HEK293 (cell line): ENCODE data around the gene PRTG.
A peak's percentile ranks its signal among the peaks of the same experiment; 100 is the strongest.

ENCODE experiments used
- CTCF ChIA-PET: fragments of 350-600 bp; formaldehyde crosslinking; extraction: SDS; loops from one replicate; lab custom pipeline; 2021; ENCODE audit warnings: antibody characterized with exemption; lab: Yijun Ruan, JAX
- POLR2A ChIA-PET: fragments of 300-600 bp; formaldehyde crosslinking; extraction: SDS; loops from one replicate; lab custom pipeline; 2020; ENCODE audit warnings: antibody characterized with exemption, inconsistent platforms; lab: Yijun Ruan, JAX
- H3K27ac ChIP-seq: fragments of 200-500 bp; sonication (Bioruptor generic); 2 replicates; pipeline ENCODE4 v1.5.1; 2014; ENCODE audit warnings: low read depth, low read length, control low read depth, inconsistent platforms; ENCODE audit errors: extremely low read depth
- H3K36me3 ChIP-seq, 2 experiments: fragments of 200-500 bp in 1 of 2; sonication (Bioruptor generic) in 1 of 2; 1 replicate in 1 of 2; 2 replicates in 1 of 2; pipeline ENCODE4 v1.5.1; 2014 to 2017; ENCODE audit warnings: inconsistent platforms in 2 of 2, low read length in 2 of 2; ENCODE audit not compliant: control insufficient read depth in 2 of 2, insufficient read depth in 1 of 2
- H3K4me1 ChIP-seq: fragments of 200-500 bp; sonication (Bioruptor generic); 2 replicates; pipeline ENCODE4 v1.5.1; 2014; ENCODE audit warnings: mild to moderate bottlenecking, low read length, inconsistent platforms; ENCODE audit not compliant: control insufficient read depth, insufficient read depth
- H3K4me3 ChIP-seq: 2 replicates; pipeline ENCODE4 v1.5.1; 2011; ENCODE audit warnings: low read depth, mild to moderate bottlenecking, control low read depth, low read length, moderate library complexity
- H3K9me3 ChIP-seq: fragments of 200-500 bp; sonication (Bioruptor generic); 2 replicates; pipeline ENCODE4 v1.5.1; 2014; ENCODE audit warnings: low read depth, low read length, inconsistent platforms; ENCODE audit not compliant: control insufficient read depth, insufficient read depth
- AEBP2 ChIP-seq: fragments of 450-650 bp; formaldehyde crosslinking; IDR thresholded peaks from 2 replicates; pipeline ENCODE4 v1.5.1; 2016; ENCODE audit warnings: missing biosample characterization, missing genetic modification characterization, borderline replicate concordance
- FEZF1 ChIP-seq: fragments of 450-650 bp; formaldehyde crosslinking; IDR thresholded peaks from 2 replicates; pipeline ENCODE4 v1.5.1; 2016; ENCODE audit warnings: missing biosample characterization, missing genetic modification characterization
- HOXA7 ChIP-seq: sonication (generic); formaldehyde crosslinking; IDR thresholded peaks from 2 replicates; pipeline ENCODE4 v1.8.1; 2022; ENCODE audit warnings: missing genetic modification reagents, borderline replicate concordance
- PRDM6 ChIP-seq: fragments of 450-650 bp; formaldehyde crosslinking; IDR thresholded peaks from 2 replicates; pipeline ENCODE4 v1.5.1; 2017; ENCODE audit warnings: missing biosample characterization, missing genetic modification characterization
- SCRT2 ChIP-seq: fragments of 450-650 bp; formaldehyde crosslinking; IDR thresholded peaks from 2 replicates; pipeline ENCODE4 v1.5.1; 2016; ENCODE audit warnings: missing biosample characterization, missing genetic modification characterization
- SP7 ChIP-seq: fragments of 450-650 bp; formaldehyde crosslinking; IDR thresholded peaks from 2 replicates; pipeline ENCODE4 v1.5.1; 2016; ENCODE audit warnings: missing biosample characterization, missing genetic modification characterization
- ZNF121 ChIP-seq: fragments of 450-650 bp; formaldehyde crosslinking; IDR thresholded peaks from 2 replicates; pipeline ENCODE4 v1.5.1; 2016; ENCODE audit warnings: missing biosample characterization, missing genetic modification characterization
- ZNF211 ChIP-seq: fragments of 450-650 bp; formaldehyde crosslinking; IDR thresholded peaks from 2 replicates; pipeline ENCODE4 v1.5.1; 2016; ENCODE audit warnings: low read depth, missing biosample characterization, missing genetic modification characterization
- ZNF26 ChIP-seq: fragments of 450-650 bp; formaldehyde crosslinking; IDR thresholded peaks from 2 replicates; pipeline ENCODE4 v1.5.1; 2016; ENCODE audit warnings: missing biosample characterization, missing genetic modification characterization
- ZNF324 ChIP-seq: fragments of 450-650 bp; formaldehyde crosslinking; IDR thresholded peaks from 2 replicates; pipeline ENCODE4 v1.5.1; 2016; ENCODE audit warnings: missing biosample characterization, missing genetic modification characterization
- ZNF366 ChIP-seq: fragments of 450-650 bp; formaldehyde crosslinking; conservative IDR thresholded peaks from 2 replicates; pipeline ENCODE4 v1.5.1; 2016; ENCODE audit warnings: missing biosample characterization, missing genetic modification characterization
- ZNF398 ChIP-seq: fragments of 450-650 bp; formaldehyde crosslinking; IDR thresholded peaks from 2 replicates; pipeline ENCODE4 v1.5.1; 2017; ENCODE audit warnings: missing biosample characterization, missing genetic modification characterization
- ZNF449 ChIP-seq: fragments of 450-650 bp; formaldehyde crosslinking; IDR thresholded peaks from 2 replicates; pipeline ENCODE4 v1.5.1; 2017; ENCODE audit warnings: missing biosample characterization, mild to moderate bottlenecking, missing genetic modification characterization, moderate library complexity
- ZNF514 ChIP-seq: fragments of 450-650 bp; formaldehyde crosslinking; IDR thresholded peaks from 2 replicates; pipeline ENCODE4 v1.5.1; 2016; ENCODE audit warnings: missing biosample characterization, missing genetic modification characterization
- ZNF548 ChIP-seq: fragments of 450-650 bp; formaldehyde crosslinking; IDR thresholded peaks from 2 replicates; pipeline ENCODE4 v1.5.1; 2016; ENCODE audit warnings: missing biosample characterization, missing genetic modification characterization
- ZNF654 ChIP-seq: fragments of 450-650 bp; formaldehyde crosslinking; IDR thresholded peaks from 2 replicates; pipeline ENCODE4 v1.5.1; 2016; ENCODE audit warnings: low read depth, missing biosample characterization, missing genetic modification characterization
- ZNF704 ChIP-seq: fragments of 450-650 bp; formaldehyde crosslinking; IDR thresholded peaks from 2 replicates; pipeline ENCODE4 v1.5.1; 2016; ENCODE audit warnings: missing biosample characterization, missing genetic modification characterization
- ZNF777 ChIP-seq: fragments of 450-650 bp; formaldehyde crosslinking; IDR thresholded peaks from 2 replicates; pipeline ENCODE4 v1.5.1; 2017; ENCODE audit warnings: missing biosample characterization, missing genetic modification characterization, borderline replicate concordance
- ZSCAN16 ChIP-seq: fragments of 450-650 bp; formaldehyde crosslinking; IDR thresholded peaks from 2 replicates; pipeline ENCODE4 v1.5.1; 2016; ENCODE audit warnings: missing biosample characterization, missing genetic modification characterization
- ZXDB ChIP-seq: fragments of 450-650 bp; formaldehyde crosslinking; IDR thresholded peaks from 2 replicates; pipeline ENCODE4 v1.5.1; 2016; ENCODE audit warnings: missing biosample characterization, missing genetic modification characterization

Gene PRTG

GRCh38 chr15:55661428-55661827 is 81.5 kb downstream of the PRTG start (continued):
- no peak for TF ChIP-seq ZNF704 (tag by site-specific recombination)
- 0 out of 2 replicates have a peak, but pooled peaks have one; percentile 16 for TF ChIP-seq ZXDB (tag by site-specific recombination)
- no peak for TF ChIP-seq ZNF211 (tag by site-specific recombination)
- no peak for TF ChIP-seq ZNF548
- TF ChIP-seq HOXA7: no peak
- TF ChIP-seq ZNF777 (tag by site-specific recombination): no peak
- no peak for TF ChIP-seq ZNF26 (tag by site-specific recombination)
- no peak for TF ChIP-seq ZNF398 (tag by site-specific recombination)
- no peak for TF ChIP-seq ZNF654
- peak; percentile 45; the same call in 1 of the 2 replicates for TF ChIP-seq SCRT2 (tag by site-specific recombination)
- TF ChIP-seq ZNF324 (tag by site-specific recombination): no peak
- TF ChIP-seq ZSCAN16 (tag by site-specific recombination): no peak
- peak; percentile 76 for TF ChIP-seq FEZF1 (tag by site-specific recombination)
- no peak for TF ChIP-seq ZNF514 (tag by site-specific recombination)

GRCh38 chr15:55660153-55660552 is 82.8 kb downstream of the PRTG start:
- Histone ChIP-seq H3K27ac (0 out of 2 replicates have a peak overlapping the region, but pooled peaks have one; percentile 41), H3K4me1 (peaks cover 21% of the 10 kb centered on the region), H3K36me3 (no peaks in the 10 kb centered on the region; a peak in 1 of 3 replicates), H3K4me3 (no peak overlapping the region), H3K9me3 (no peaks in the 10 kb centered on the region)
- ChIA-PET CTCF (interaction anchor here (0.6 to 0.8 kb wide), 2 partner anchors 11 to 1148 kb away, joined by 3 read pairs; no protein-coding TSS in a partner anchor), POLR2A (no interaction called here)
- TF ChIP-seq PRDM6 (tag by site-specific recombination) (peak; percentile 96), AEBP2 (tag by site-specific recombination) (no peak), ZNF121 (tag by site-specific recombination) (no peak), ZNF26 (tag by site-specific recombination) (no peak), SP7 (tag by site-specific recombination) (no peak), ZNF449 (tag by site-specific recombination) (no peak), ZNF366 (tag by site-specific recombination) (no peak)
